ENCODE data around the gene KRT1.
A peak's percentile ranks its signal among the peaks of the same experiment; 100 is the strongest.

Gene KRT1

GRCh38 chr12:52691841-52692150 lies 11.6 kb upstream of the KRT1 start (continued):
- no peak for TF ChIP-seq ZNF138 (tag by site-specific recombination; IDR thresholded peaks at IDR 0.05; ENCODE audit: borderline replicate concordance)
- no peak for TF ChIP-seq INSM2 (tag by site-specific recombination; IDR thresholded peaks at IDR 0.05)
- TF ChIP-seq SP7 (tag by site-specific recombination; IDR thresholded peaks at IDR 0.05), result no peak
- TF ChIP-seq ZNF518A (tag by site-specific recombination; conservative IDR thresholded peaks at IDR 0.05; ENCODE audit: low read depth), result no peak
- no peak for TF ChIP-seq ZNF560 (tag by site-specific recombination; IDR thresholded peaks at IDR 0.05; ENCODE audit: borderline replicate concordance)

- Histone ChIP-seq H3K27ac (ENCODE audit: extremely low read depth, low read depth, low read length) (no peak overlapping the region), H3K4me1 (ENCODE audit: control insufficient read depth, insufficient read depth, low read length) (no peaks in the 10 kb centered on the region), H3K9me3 (ENCODE audit: control insufficient read depth, insufficient read depth, low read depth, low read length) (no peaks in the 10 kb centered on the region), H3K36me3 (ENCODE audit: control insufficient read depth in 2 of 2, insufficient read depth in 1 of 2, low read length in 2 of 2) (no peaks in the 10 kb centered on the region), H3K4me3 (ENCODE audit: low read depth, low read length) (no peak overlapping the region)
- ChIA-PET POLR2A (no interaction called here), CTCF (interaction anchor here (0.6 to 1.1 kb wide), 4 partner anchors 25 to 319 kb away, joined by 3 to 6 read pairs (median 4); no protein-coding TSS in a partner anchor)
- no peak for TF ChIP-seq BCL6B (tag by site-specific recombination; IDR thresholded peaks at IDR 0.05)
- TF ChIP-seq ZBTB11 (tag by site-specific recombination; conservative IDR thresholded peaks at IDR 0.05; ENCODE audit: low read depth), result no peak
- peak; percentile 98 for TF ChIP-seq ZFHX2 (tag by site-specific recombination; conservative IDR thresholded peaks at IDR 0.05)
- TF ChIP-seq ZNF510 (tag by site-specific recombination; IDR thresholded peaks at IDR 0.05; ENCODE audit: insufficient replicate concordance), result no peak
- no peak for TF ChIP-seq ZNF488 (tag by site-specific recombination; IDR thresholded peaks at IDR 0.05)
- no peak for TF ChIP-seq PRDM1 (tag by site-specific recombination; IDR thresholded peaks at IDR 0.05)
- no peak for TF ChIP-seq ZBTB48 (tag by site-specific recombination; IDR thresholded peaks at IDR 0.05)
- TF ChIP-seq ZNF513 (tag by site-specific recombination; IDR thresholded peaks at IDR 0.05), result no peak
- no peak for TF ChIP-seq WT1 (tag by site-specific recombination; IDR thresholded peaks at IDR 0.05)
- 0 out of 2 replicates have a peak, but pooled peaks have one; percentile 27 for TF ChIP-seq KLF17 (tag by site-specific recombination; IDR thresholded peaks at IDR 0.05)
- no peak for TF ChIP-seq ZFP41 (tag by site-specific recombination; IDR thresholded peaks at IDR 0.05; ENCODE audit: borderline replicate concordance)
- TF ChIP-seq ZNF16 (tag by site-specific recombination; IDR thresholded peaks at IDR 0.05; ENCODE audit: low read depth), result no peak
- TF ChIP-seq ZBTB17 (tag by site-specific recombination; IDR thresholded peaks at IDR 0.05), result peak; percentile 43; the same call in 1 of the 2 replicates
Observed at GRCh38 chr12:52691076-52691840, 11.1 kb upstream of the KRT1 start.
